Endometrium (tissue), 2 donors: ENCODE measurements around the gene AIF1L.

ENCODE experiments used
- FAIRE-seq: peaks from 2 replicates; lab custom pipeline; 2012; peaks lifted over from hg19 to GRCh38; lab: Jason Lieb, UNC
- donor health status: control.
- donor health status: control.

The AIF1L gene

DNA sequence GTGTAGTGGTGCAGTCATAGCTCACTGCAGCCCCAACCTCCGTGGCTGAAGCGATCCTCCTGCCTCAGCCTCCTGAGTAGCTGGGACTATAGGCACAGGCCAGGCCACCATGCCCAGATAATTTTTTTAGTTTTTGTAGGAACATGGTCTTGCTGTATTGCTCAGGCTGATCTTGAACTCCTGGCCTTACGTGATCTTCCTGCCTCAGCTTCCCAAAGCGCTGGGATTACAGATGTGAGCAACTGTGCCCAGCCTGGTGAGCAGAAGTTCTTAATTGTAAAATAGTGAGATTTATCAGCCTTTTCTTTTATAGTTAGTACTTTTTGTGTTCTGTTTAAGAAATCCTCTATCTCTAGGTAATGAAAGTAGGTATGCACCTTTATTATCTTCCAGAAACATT lies 71.6 kb downstream of the AIF1L start:
- no peak for FAIRE-seq

- FAIRE-seq = no peak
Measured at GRCh38 chr9:131169563-131170240, 73.4 kb downstream of the AIF1L start.
